Pancreas (tissue), 10 donors: ENCODE measurements around the gene MED15. TPM values are rescaled to one million over a fixed set of nuclear protein-coding genes. Genes with fewer than 3 reads are reported as not detected.

Experiments
- ATAC-seq, 4 donors: fragments of 200-7000 bp; cut with Tn5 transposase; one replicate each; pipeline versions ENCODE4 v1.8.0 to v1.9.1; 2020; ENCODE audit warnings: mild to moderate bottlenecking in 4 of 4, moderate library complexity in 4 of 4
- DNase-seq, 6 donors: peaks; one replicate each; pipeline ENCODE4 v3.0.0-alpha.2; 2020
- FAIRE-seq: peaks from 2 replicates; lab custom pipeline; 2012; peaks lifted over from hg19 to GRCh38; lab: Jason Lieb, UNC
- H3K27ac ChIP-seq, 4 donors: fragments of 200-600 bp; sonication (generic); 1 replicate in 3 of 4; 2 replicates in 1 of 4; pipeline versions ENCODE4 v1.5.0 to v1.8.0; 2020
- H3K27me3 ChIP-seq, 4 donors: fragments of 200-600 bp; one replicate each; pipeline ENCODE4 v1.8.0; 2021
- H3K36me3 ChIP-seq, 3 donors: fragments of 200-600 bp; sonication (generic) in 1 of 3; one replicate each; pipeline versions ENCODE4 v1.5.0 to v1.8.0; 2020 to 2021
- H3K4me1 ChIP-seq, 3 donors: fragments of 200-600 bp; one replicate each; pipeline ENCODE4 v1.8.0; 2021
- H3K4me3 ChIP-seq, 4 donors: fragments of 200-600 bp; sonication (generic) in 2 of 4; one replicate each; pipeline versions ENCODE4 v1.5.0 to v1.8.0; 2020 to 2021
- H3K9me3 ChIP-seq, 4 donors: fragments of 200-600 bp; one replicate each; pipeline ENCODE4 v1.8.0; 2021
- CTCF ChIP-seq, 4 donors: fragments of 200-600 bp; sonication (generic) in 3 of 4; IDR thresholded peaks; one replicate each; pipeline versions ENCODE4 v1.5.0 to v1.8.0; 2021; ENCODE audit warnings: antibody characterized with exemption in 4 of 4
- WGBS, 2 donors: extraction: QIAGEN DNeasy Blood & Tissue Kit; methylation state at CpG; one replicate each; pipeline ENCODE4 v1.1.7; 2013; 5-methylcytosine and 5-hydroxymethylcytosine counted together
- intact Hi-C, 3 donors: fragments of 100-400 bp; cut with DNase I; formaldehyde crosslinking; loops; one replicate each; pipeline versions ENCODE4 v1.11.1 to v1.14.2; 2022
- polyA plus RNA-seq, 2 donors: library from polyadenylated mRNA; stranded (reverse); fragments of 200-250 nt; gene quantifications; one replicate each; pipeline ENCODE4 v1.2.3, GENCODE V29; 2013
- total RNA-seq, 6 donors: library from RNA; stranded (reverse); fragmentation: NEBNext Ultra II Directional in 4 of 6; extraction: Animal tissue kit (Norgen Biotek cat#: 25700) in 4 of 6; gene quantifications; one replicate each; pipeline versions ENCODE4 v1.2.1 to v1.2.4, GENCODE V29; 2021 to 2023
- donor health status: healthy with polysubstance abuse.
- donor health status: DM: no; HTN: no; CAD: no; lungs with moderate emphysema.
- donor health status: DM: no; HTN: no; CAD: no.
- donor health status: control.
- donor health status: control.
- donor health status: Bipolar disorder and iron deficiency.
- donor health status: DM: yes; HTN: yes; CAD: no.
- donor health status: DM: no; HTN: no; CAD: no.
- donor health status: DM: no; HTN: no; CAD: no.
- donor health status: DM: yes; HTN: yes; CAD: no.

MED15 gene
- total and polyA plus RNA-seq, 8 donors = 27.1 to 61.7 (median 37.0) TPM

- ATAC-seq = no peak
- peak in 1 of 6 donors; percentile 46 for DNase-seq
- no peak for TF ChIP-seq CTCF (IDR thresholded peaks at IDR 0.05)
- H3K4me3 ChIP-seq = no peak overlapping the region
- no peaks in the 10 kb centered on the region for H3K36me3 ChIP-seq
- 76 to 86% methylated on average over 22 to 23 of the region's 23 CpGs for WGBS, 2 donors
- no peak for FAIRE-seq
- no peaks in the 10 kb centered on the region for H3K27me3 ChIP-seq
- no peak overlapping the region for H3K27ac ChIP-seq
- no peaks in the 10 kb centered on the region for H3K9me3 ChIP-seq
- intact Hi-C loops = no loop called here
- H3K4me1 ChIP-seq = no peaks in the 10 kb centered on the region
Measured at GRCh38 chr22:20604092-20604747, 96.8 kb downstream of the MED15 start.

- no peak for TF ChIP-seq CTCF (IDR thresholded peaks at IDR 0.05)
- FAIRE-seq (no peak), ATAC-seq (no peak), DNase-seq (peak in 1 of 6 donors; percentile 51)
- intact Hi-C loops = no loop called here
- H3K27ac ChIP-seq = no peak overlapping the region
- no peaks in the 10 kb centered on the region for H3K27me3 ChIP-seq
- 80 to 93% methylated on average over 18 of the region's 18 CpGs for WGBS, 2 donors
- no peaks in the 10 kb centered on the region for H3K36me3 ChIP-seq
- no peaks in the 10 kb centered on the region for H3K9me3 ChIP-seq
- H3K4me1 ChIP-seq = no peaks in the 10 kb centered on the region
- H3K4me3 ChIP-seq = no peak overlapping the region
Measured at GRCh38 chr22:20604776-20605221, 97.4 kb downstream of the MED15 start.

GRCh38 chr22:20605328-20605727, 97.9 kb downstream of the MED15 start:
- Histone ChIP-seq H3K27ac (no peak overlapping the region), H3K4me3 (no peak overlapping the region), H3K36me3 (no peaks in the 10 kb centered on the region), H3K27me3 (no peaks in the 10 kb centered on the region), H3K4me1 (no peaks in the 10 kb centered on the region), H3K9me3 (no peaks in the 10 kb centered on the region)
- WGBS, 2 donors = 77 to 81% methylated on average over 6 of the region's 6 CpGs
- TF ChIP-seq CTCF (IDR thresholded peaks at IDR 0.05) = no peak
- FAIRE-seq = no peak
- ATAC-seq = no peak
- DNase-seq = peak in 1 of 6 donors; percentile 45
- intact Hi-C loops = no loop called here

GRCh38 chr22:20606041-20606783, 98.8 kb downstream of the MED15 start:
- H3K36me3 ChIP-seq = no peaks in the 10 kb centered on the region
- peak; percentile 56 to 85 (median 74) for TF ChIP-seq CTCF (IDR thresholded peaks at IDR 0.05)
- WGBS, 2 donors = 20% methylated on average over 13 of the region's 13 CpGs
- intact Hi-C loops = no loop called here
- H3K9me3 ChIP-seq = no peaks in the 10 kb centered on the region
- no peaks in the 10 kb centered on the region for H3K4me1 ChIP-seq
- H3K27ac ChIP-seq = peak overlapping the region in 2 of 4 donors; percentile 22 to 55
- no peak for FAIRE-seq
- H3K27me3 ChIP-seq = no peaks in the 10 kb centered on the region
- ATAC-seq = peak; percentile 97 to 99 (median 98)
- DNase-seq = peak; percentile 85 to 94 (median 88)
- H3K4me3 ChIP-seq = no peak overlapping the region

GRCh38 chr22:20606784-20607128, 99.3 kb downstream of the MED15 start:
- 76 to 83% methylated on average over 9 of the region's 9 CpGs for WGBS, 2 donors
- H3K9me3 ChIP-seq = no peaks in the 10 kb centered on the region
- H3K4me3 ChIP-seq = no peak overlapping the region
- intact Hi-C loops = no loop called here
- TF ChIP-seq CTCF (IDR thresholded peaks at IDR 0.05) = no peak
- no peaks in the 10 kb centered on the region for H3K27me3 ChIP-seq
- DNase-seq = no peak
- no peak for ATAC-seq
- no peaks in the 10 kb centered on the region for H3K4me1 ChIP-seq
- peak overlapping the region in 2 of 4 donors; percentile 22 to 55 for H3K27ac ChIP-seq
- H3K36me3 ChIP-seq = no peaks in the 10 kb centered on the region
- no peak for FAIRE-seq
